Measurements from ENCODE around the gene SLC2A4RG. TPM values are rescaled to one million over a fixed set of nuclear protein-coding genes. Genes with fewer than 3 reads are reported as not detected.
A peak's percentile ranks its signal among the peaks of the same experiment; 100 is the strongest.

SLC2A4RG gene
- total RNA-seq, 1 experiment from 2014 or later: 64.7 TPM

- Histone ChIP-seq H3K27ac (no peak within 1 kb of the TSS), H3K9me3 (replicated peaks) (no peaks in the 10 kb centered on the region), H3K27me3 (no peaks in the 10 kb centered on the region), H3K4me1 (peaks cover 18% of the 10 kb centered on the region), H3K36me3 (no peaks in the 10 kb centered on the region; the same call in 1 of the 2 replicates), H3K4me3 (no peak within 1 kb of the TSS)
- DNase-seq: peak in 1 of 2 experiments; percentile 21
Observed at GRCh38 chr20:63696628-63697356, 42.8 kb upstream of the SLC2A4RG start, which contains the start of gene TNFRSF6B. TSS of gene TNFRSF6B (plus strand) at chr20:63696652. CDS start at chr20:63696768, 116 bp downstream.

- DNase-seq: peak; percentile 18 to 41
Observed at GRCh38 chr20:63697357-63697867, 42.2 kb upstream of the SLC2A4RG start.

GRCh38 chr20:63697868-63698545, 41.6 kb upstream of the SLC2A4RG start:
- DNase-seq: peak in 1 of 2 experiments; percentile 20
- Histone ChIP-seq H3K4me1 (peaks cover 18% of the 10 kb centered on the region), H3K9me3 (replicated peaks) (no peaks in the 10 kb centered on the region), H3K27me3 (no peaks in the 10 kb centered on the region), H3K4me3 (no peak overlapping the region), H3K27ac (no peak overlapping the region), H3K36me3 (no peaks in the 10 kb centered on the region; the same call in 1 of the 2 replicates)

More at GRCh38 chr20:63697357-63697867, 42.2 kb upstream of the SLC2A4RG start:
- Histone ChIP-seq H3K4me3 (no peak overlapping the region), H3K27ac (no peak overlapping the region), H3K4me1 (peaks cover 18% of the 10 kb centered on the region), H3K36me3 (no peaks in the 10 kb centered on the region; the same call in 1 of the 2 replicates), H3K27me3 (no peaks in the 10 kb centered on the region), H3K9me3 (replicated peaks) (no peaks in the 10 kb centered on the region)

GRCh38 chr20:63698739-63699465, 40.7 kb upstream of the SLC2A4RG start:
- Histone ChIP-seq H3K4me3 (no peak overlapping the region), H3K27ac (peak overlapping the region; percentile 63), H3K27me3 (no peaks in the 10 kb centered on the region), H3K4me1 (peaks cover 18% of the 10 kb centered on the region), H3K36me3 (no peaks in the 10 kb centered on the region; the same call in 1 of the 2 replicates), H3K9me3 (replicated peaks) (no peaks in the 10 kb centered on the region)
- peak; percentile 90 to 93 for DNase-seq

GRCh38 chr20:63699466-63700198, 39.9 kb upstream of the SLC2A4RG start:
- Histone ChIP-seq H3K4me3 (no peak overlapping the region), H3K27me3 (no peaks in the 10 kb centered on the region), H3K36me3 (peaks cover 6% of the 10 kb centered on the region; the same call in 1 of the 2 replicates), H3K27ac (peak overlapping the region; percentile 63), H3K4me1 (peaks cover 18% of the 10 kb centered on the region), H3K9me3 (replicated peaks) (no peaks in the 10 kb centered on the region)
- peak; percentile 37 to 39 for DNase-seq

GRCh38 chr20:63700199-63701050, 39.2 kb upstream of the SLC2A4RG start:
- Histone ChIP-seq H3K4me3 (no peak overlapping the region), H3K36me3 (peaks cover 14% of the 10 kb centered on the region), H3K4me1 (peaks cover 18% of the 10 kb centered on the region), H3K27ac (no peak overlapping the region; the same call in 1 of the 2 replicates), H3K9me3 (replicated peaks) (no peaks in the 10 kb centered on the region), H3K27me3 (no peaks in the 10 kb centered on the region)
- peak in 1 of 2 experiments; percentile 22 for DNase-seq

GRCh38 chr20:63701051-63701328, 38.6 kb upstream of the SLC2A4RG start:
- Histone ChIP-seq H3K9me3 (replicated peaks) (no peaks in the 10 kb centered on the region), H3K27me3 (no peaks in the 10 kb centered on the region), H3K4me1 (peaks cover 18% of the 10 kb centered on the region), H3K4me3 (no peak overlapping the region), H3K36me3 (peaks cover 20% of the 10 kb centered on the region), H3K27ac (no peak overlapping the region)
- no peak for DNase-seq

- Histone ChIP-seq H3K36me3 (peaks cover 23% of the 10 kb centered on the region), H3K27me3 (no peaks in the 10 kb centered on the region), H3K9me3 (replicated peaks) (no peaks in the 10 kb centered on the region), H3K27ac (no peak overlapping the region), H3K4me3 (no peak overlapping the region), H3K4me1 (peaks cover 18% of the 10 kb centered on the region)
- peak; percentile 15 to 17 for DNase-seq
Observed at GRCh38 chr20:63701329-63702035, 38.1 kb upstream of the SLC2A4RG start.

- no peaks in the 10 kb centered on the region for H3K9me3 ChIP-seq (replicated peaks)
- H3K4me1 ChIP-seq: peaks cover 18% of the 10 kb centered on the region
- no peak overlapping the region for H3K4me3 ChIP-seq
- H3K36me3 ChIP-seq: peaks cover 23% of the 10 kb centered on the region
- no peaks in the 10 kb centered on the region for H3K27me3 ChIP-seq
- peak in 1 of 2 experiments; percentile 12 for DNase-seq
- no peak overlapping the region for H3K27ac ChIP-seq
Observed at GRCh38 chr20:63702036-63702665, 37.4 kb upstream of the SLC2A4RG start.

GRCh38 chr20:63702751-63703470, 36.7 kb upstream of the SLC2A4RG start:
- Histone ChIP-seq H3K9me3 (replicated peaks) (no peaks in the 10 kb centered on the region), H3K27me3 (no peaks in the 10 kb centered on the region), H3K27ac (no peak overlapping the region), H3K4me1 (peaks cover 18% of the 10 kb centered on the region), H3K36me3 (peaks cover 23% of the 10 kb centered on the region), H3K4me3 (no peak overlapping the region)
- peak; percentile 10 to 15 for DNase-seq

GRCh38 chr20:63703471-63703975, 36.1 kb upstream of the SLC2A4RG start:
- Histone ChIP-seq H3K27ac (no peak overlapping the region), H3K36me3 (peaks cover 23% of the 10 kb centered on the region), H3K4me3 (no peak overlapping the region), H3K9me3 (replicated peaks) (no peaks in the 10 kb centered on the region), H3K27me3 (no peaks in the 10 kb centered on the region), H3K4me1 (peaks cover 16% of the 10 kb centered on the region)
- peak in 1 of 2 experiments; percentile 7 for DNase-seq
